HG02885 (cell line): ENCODE results near the gene STAT1.

ENCODE experiments used
- ATAC-seq: cut with Tn5 transposase; IDR thresholded peaks from one replicate; pipeline ENCODE4 v1.9.1; 2021; ENCODE audit warnings: mild to moderate bottlenecking; ENCODE audit not compliant: unreplicated experiment, poor library complexity

STAT1 gene

DNA sequence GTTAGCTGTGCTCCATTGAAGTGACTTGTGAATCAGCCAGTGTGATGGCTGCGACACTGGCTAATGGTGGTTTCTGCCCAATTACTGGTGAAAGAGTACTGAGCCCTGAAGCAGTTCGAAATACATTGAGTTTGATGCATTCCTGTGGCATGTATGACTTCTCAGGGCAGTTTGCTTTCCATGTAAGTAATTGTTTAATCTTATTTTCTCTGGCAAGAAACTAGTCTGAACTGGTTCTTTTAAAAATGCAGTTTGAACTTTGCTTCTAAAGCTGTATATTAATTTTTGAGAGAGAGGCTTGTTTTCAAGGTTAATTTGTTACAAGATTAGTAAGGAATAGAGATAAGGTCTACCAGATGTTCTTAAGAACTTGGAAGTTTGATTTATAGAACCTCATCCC, 86.7 kb downstream of the STAT1 start:
- no peak for ATAC-seq

GRCh38 chr2:190922376-190922775, 91.6 kb downstream of the STAT1 start:
- no peak for ATAC-seq

- no peak for ATAC-seq
Measured at GRCh38 chr2:190920085-190920484, 93.9 kb downstream of the STAT1 start.
